MV-4-11 (cell line): ENCODE measurements around the gene SOX6.

Experiments used
- DNase-seq: peaks from one replicate; lab custom pipeline; 2025; lab: John Stamatoyannopoulos, UW

SOX6 gene

DNA sequence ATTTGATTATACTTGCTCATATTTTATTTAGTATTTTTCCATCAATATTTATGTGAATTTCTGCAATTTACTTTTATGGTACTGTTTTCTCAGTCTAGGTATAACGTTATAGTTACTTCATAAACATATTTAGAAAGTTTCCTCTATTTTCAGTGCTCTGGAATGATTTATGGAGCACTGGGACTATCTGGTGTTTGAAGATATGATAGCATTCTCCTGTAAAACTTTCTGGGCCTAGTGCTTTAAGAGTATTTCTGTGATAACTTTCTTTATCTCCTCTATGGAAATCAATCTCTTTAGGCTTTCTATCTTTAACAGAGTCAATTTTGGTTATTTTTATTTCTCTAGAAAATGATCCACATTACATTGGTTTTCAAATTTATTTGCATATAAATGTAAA is 85.1 kb downstream of the SOX6 start:
- no peak for DNase-seq

- DNase-seq: no peak
These were observed 90.3 kb downstream of the SOX6 start for GRCh38 chr11:16266021-16266420.

- no peak for DNase-seq
These were observed 91.3 kb downstream of the SOX6 start for GRCh38 chr11:16265022-16265421.

GRCh38 chr11:16262645-16262955 is 93.7 kb downstream of the SOX6 start:
- no peak for DNase-seq

DNA sequence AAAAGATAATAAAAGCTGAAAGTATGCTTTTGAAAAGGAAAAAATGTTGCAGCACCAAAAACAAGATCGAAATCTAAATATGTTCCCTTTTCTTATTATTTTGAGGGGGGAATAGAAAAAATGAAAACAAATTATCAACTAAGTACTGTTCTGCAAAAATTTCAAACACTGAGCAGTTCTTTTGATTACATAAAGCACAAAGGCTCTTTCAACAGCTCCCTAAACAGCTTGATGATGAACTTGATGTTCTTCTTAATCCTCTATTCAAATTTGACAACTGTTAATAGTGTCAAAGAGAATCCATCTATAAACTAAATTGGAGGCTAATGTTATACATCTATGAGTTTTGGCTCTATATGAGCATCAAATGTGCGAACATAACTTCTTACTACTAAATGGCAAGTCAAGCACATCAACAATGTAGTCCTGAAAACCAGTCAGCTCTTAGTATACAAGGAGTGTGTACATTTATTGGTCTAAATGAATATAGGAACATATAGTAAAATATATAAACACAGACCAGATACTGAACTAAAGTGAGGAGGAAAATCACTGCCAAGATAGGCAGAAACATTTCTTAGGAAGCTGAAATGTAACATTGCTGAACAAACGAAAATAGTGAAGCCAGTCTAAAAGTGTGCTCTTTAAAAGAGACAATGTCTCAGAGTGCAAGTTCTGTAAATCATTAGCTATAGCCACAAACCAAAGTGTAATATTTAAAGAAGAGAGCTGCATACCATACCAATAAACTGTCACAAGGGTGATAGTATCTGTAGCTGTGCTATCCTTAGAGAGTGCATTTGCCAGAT is 94.3 kb downstream of the SOX6 start:
- no peak for DNase-seq

DNA sequence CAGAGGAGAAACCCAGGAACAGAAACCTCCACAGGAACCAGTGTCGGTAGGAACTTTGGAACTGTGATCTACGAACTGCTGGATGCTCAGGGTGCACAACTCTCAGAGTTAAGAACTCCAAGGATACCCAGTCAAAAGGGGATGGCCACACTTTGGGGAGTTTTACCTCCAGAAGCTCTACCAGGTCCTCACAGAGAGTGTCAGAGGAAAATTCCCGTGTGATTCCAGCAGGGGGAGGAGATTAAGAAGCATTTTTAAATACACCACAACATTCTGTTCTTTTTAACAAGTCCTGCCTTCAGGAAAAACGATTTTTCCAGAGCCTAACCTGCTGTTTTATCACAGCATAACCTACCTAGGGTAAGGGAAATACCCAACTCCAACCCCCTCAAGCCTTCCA is 104.0 kb downstream of the SOX6 start:
- DNase-seq: no peak

DNA sequence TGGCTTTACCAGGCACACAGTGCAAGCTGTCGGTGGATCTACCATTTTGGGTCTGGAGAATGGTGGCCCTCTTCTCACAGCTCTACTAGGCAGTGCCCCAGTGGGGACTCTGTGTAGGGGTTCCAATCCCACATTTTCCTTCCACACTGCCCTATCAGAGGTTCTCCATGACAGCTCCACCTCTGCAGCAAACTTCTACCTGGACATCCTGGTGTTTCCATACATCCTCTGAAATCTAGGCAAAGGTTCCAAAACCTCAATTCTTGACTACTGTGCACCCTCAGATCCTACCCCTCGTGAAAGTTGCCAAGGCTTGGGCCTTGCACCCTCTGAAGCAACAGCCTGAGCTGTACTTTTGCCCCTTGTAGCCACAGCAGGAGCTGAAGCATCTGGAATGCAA is 108.1 kb downstream of the SOX6 start:
- no peak for DNase-seq

- no peak for DNase-seq
These were observed 113.5 kb downstream of the SOX6 start for GRCh38 chr11:16242806-16243205.

- DNase-seq: no peak
These were observed 115.7 kb downstream of the SOX6 start for GRCh38 chr11:16240687-16241086.

GRCh38 chr11:16239141-16240105 is 116.9 kb downstream of the SOX6 start:
- no peak for DNase-seq

DNA sequence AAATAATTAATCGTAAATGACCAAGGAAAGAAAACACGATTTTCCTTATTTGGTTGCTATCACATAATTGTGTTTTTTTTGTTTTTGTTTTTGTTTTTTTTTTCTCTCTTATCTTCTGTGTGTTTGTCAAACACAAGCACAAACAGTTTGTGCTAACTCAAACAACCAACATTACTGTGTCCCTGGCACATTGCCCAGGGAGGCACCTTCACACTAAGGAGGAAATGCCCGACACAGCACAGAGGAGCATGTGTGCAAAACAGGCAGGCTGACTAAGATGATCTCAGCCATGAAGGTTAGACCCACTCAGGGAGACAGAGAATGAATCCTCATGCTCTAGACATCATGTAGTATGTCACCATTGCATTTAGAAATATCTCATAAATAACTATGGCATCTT is 130.1 kb downstream of the SOX6 start:
- DNase-seq: no peak

DNA sequence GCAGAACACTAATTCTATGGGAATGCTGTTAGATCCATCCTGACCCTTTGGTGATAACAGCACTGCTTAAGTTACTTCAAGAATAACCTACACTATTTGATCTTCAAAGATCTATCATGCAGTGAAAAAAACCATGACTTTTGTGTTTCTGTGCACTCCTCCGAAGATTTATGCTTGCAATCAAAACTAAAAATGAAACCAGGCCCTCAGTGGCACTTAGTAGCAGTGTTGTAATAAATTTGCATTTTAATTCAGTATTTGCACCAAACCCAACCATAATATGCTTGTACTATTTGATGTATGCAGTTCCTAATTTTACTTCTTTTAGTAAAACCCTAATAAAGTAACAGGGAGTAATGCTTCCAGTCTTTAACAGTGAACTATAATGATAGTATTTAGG is 130.7 kb downstream of the SOX6 start:
- no peak for DNase-seq

- no peak for DNase-seq
These were observed 132.8 kb downstream of the SOX6 start for GRCh38 chr11:16223558-16223957.

DNA sequence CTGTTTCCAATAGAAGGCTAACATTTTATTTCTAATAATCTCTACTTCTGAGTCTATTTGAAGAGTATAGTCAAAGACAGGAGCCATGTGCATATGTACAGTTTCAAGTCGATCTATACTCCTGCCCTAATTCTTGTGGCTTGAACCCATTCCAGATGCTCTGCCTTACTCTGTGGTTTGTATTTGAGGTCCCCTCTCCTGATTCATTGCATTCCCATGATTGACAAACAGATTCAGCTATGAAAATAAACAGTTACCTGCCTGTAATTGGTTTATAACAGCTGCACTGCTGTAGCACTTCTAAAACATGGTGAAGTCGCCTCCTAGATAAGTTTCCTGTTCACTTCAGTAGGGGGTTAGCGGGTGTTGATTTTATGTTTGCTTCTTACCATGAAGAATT is 138.7 kb downstream of the SOX6 start:
- DNase-seq: no peak

DNA sequence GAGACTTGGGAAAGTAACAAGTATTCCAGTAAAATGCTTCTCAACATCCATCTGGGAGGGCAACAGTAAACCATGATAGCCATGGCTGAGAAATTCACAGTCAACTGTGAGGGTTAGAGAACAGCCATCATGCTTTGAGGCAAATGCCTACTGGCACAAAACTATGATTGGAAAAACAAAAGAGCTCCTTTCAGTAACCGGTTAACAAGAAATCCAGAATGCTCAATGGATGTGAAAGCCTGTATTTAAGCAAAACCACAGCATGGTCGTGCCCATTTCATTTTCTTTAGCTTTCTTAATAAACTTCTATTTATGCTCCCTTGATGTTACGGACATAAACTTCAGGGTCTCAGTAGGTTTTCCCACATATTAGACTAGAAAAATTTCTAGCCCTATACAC is 139.5 kb downstream of the SOX6 start:
- no peak for DNase-seq

DNA sequence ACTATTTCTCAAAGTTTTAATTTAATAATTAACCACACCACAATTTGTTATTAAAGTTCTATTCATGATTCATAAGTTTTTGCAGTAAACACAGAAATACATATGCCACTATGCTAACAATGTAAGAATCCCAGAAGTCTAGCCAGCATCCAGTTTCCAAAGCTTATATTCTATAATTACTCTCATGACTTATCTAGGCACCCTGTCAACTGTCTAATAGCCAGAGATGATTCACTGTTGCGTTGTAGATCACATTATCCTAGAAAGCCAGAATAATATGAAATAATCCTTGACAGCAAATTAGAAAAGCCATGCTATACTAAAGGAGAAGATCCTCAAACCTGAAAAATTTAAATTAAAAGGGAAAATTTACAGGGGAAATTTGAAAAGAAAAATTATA is 141.0 kb downstream of the SOX6 start:
- no peak for DNase-seq

- DNase-seq: no peak
These were observed 144.9 kb downstream of the SOX6 start for GRCh38 chr11:16211407-16211806.

GRCh38 chr11:16204261-16204660 is 152.1 kb downstream of the SOX6 start:
- DNase-seq: no peak

DNA sequence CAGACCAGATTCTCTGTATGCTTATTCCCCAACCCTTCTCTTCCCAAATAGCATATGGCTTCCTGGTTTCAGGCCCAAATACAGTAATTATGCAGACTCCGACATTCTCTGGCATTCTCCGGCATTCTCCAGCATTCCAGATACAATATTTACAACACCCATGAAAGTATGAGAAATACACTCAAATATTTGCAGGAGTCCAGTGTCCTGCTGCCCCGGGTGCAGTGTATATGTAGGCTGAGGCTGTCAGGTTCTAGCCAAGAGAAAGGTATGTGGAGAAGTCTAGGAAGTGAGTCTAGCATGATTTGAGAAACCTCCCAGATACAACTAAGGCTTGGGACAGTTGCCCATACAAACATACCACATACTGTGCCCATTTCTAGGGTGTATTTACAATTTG is 160.7 kb downstream of the SOX6 start:
- no peak for DNase-seq

- no peak for DNase-seq
These were observed 161.8 kb downstream of the SOX6 start for GRCh38 chr11:16194566-16194965.

DNA sequence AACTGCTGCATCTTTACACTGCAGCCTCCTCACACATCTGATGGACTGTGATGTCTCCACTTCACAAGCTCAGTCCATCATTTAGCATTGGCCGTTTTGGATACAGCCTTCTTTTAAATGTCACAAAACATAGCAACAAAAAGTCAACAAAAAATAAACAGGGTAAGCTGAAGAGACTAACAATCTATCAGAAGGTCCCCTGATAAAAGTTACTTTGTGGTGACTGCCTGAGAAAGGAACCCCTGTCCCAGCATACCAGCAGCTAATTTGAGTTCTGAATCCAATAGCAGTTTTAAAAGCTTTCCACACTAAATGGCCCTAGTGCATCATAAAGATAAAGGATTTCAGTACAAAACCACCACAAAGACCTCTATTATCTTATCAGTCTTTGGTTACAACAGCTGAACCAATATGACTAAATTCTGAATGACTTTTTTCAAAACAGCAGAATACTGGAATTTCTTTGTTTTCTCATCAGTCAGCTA is 162.4 kb downstream of the SOX6 start:
- no peak for DNase-seq

GRCh38 chr11:16191868-16192240 is 164.5 kb downstream of the SOX6 start:
- DNase-seq: no peak

- peak; percentile 32 for DNase-seq
These were observed 165.0 kb downstream of the SOX6 start for GRCh38 chr11:16191212-16191867.
